ENCODE data around the gene RGS1. TPM values are rescaled to one million over a fixed set of nuclear protein-coding genes. Genes with fewer than 3 reads are reported as not detected.

The RGS1 gene
- total RNA-seq, 1 donor from 2014 or later: 35.9 TPM

- no peak for DNase-seq (ENCODE audit: low spot score)
Measured at GRCh38 chr1:192552760-192553191, 22.8 kb upstream of the RGS1 start.

- no peak for DNase-seq (ENCODE audit: low spot score)
Measured at GRCh38 chr1:192553741-192554140, 21.8 kb upstream of the RGS1 start.

- DNase-seq (ENCODE audit: low spot score): no peak
Measured at GRCh38 chr1:192554904-192555303, 20.7 kb upstream of the RGS1 start.

- no peak for DNase-seq (ENCODE audit: low spot score)
Measured at GRCh38 chr1:192555399-192555798, 20.2 kb upstream of the RGS1 start.

DNA sequence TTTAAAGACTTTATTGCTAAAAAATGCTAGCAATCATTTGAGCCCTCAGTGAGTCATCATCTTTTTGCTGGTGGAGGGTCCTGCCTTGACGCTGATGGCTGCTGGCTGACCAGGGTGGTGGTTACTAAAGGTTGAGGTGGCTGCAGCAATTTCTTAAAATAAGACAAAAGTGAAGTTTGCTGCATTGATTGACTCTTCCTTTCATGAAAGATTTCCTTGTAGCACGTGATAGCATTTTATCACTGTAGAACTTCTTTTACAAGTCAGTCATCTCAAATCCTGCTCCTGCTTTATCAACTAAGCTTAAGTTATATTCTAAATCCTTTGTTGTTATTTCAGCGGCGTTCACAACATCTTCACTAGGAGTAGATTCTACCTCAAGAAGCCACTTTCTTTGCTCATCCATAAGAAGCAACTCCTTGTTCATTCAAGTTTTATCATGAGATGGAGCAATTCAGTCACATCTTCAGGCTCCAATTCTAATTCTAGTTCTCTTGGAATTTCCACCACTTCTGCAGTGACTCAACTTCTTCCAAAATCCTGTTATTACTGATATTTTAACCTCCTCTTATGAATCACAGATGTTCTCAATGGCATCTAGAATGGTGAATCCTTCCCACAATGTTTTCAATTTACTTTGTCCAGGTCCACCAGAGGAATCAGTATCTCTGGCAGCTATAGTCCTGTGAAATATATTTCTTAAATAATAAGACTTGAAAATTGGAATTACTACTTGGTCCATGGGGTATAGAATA lies 17.6 kb upstream of the RGS1 start:
- DNase-seq (ENCODE audit: low spot score): no peak

GRCh38 chr1:192559115-192560006 lies 16.2 kb upstream of the RGS1 start:
- no peak for DNase-seq (ENCODE audit: low spot score)

- no peak for DNase-seq (ENCODE audit: low spot score)
Measured at GRCh38 chr1:192561301-192561700, 14.3 kb upstream of the RGS1 start.

DNA sequence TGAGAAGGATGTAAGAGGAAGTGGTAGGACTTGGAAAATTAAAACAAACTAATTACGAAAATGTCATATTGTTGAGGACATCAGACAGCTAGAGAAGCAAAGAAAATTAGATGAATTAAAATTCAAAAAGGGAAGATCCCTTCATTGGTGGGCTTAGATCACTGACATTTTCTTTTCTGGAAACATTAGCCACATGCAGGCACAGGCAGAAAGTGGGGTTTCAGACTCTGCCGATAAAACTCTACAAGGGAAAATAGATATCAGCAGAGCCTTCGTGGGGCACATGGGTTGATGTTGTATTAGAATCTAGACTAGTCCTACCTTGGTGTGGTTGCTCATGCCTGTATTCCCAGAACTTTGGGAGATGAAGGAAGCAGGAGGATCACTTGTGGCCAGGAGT lies 12.4 kb upstream of the RGS1 start:
- DNase-seq (ENCODE audit: low spot score): no peak

- DNase-seq (ENCODE audit: low spot score): no peak
Measured at GRCh38 chr1:192564099-192564498, 11.5 kb upstream of the RGS1 start.

DNA sequence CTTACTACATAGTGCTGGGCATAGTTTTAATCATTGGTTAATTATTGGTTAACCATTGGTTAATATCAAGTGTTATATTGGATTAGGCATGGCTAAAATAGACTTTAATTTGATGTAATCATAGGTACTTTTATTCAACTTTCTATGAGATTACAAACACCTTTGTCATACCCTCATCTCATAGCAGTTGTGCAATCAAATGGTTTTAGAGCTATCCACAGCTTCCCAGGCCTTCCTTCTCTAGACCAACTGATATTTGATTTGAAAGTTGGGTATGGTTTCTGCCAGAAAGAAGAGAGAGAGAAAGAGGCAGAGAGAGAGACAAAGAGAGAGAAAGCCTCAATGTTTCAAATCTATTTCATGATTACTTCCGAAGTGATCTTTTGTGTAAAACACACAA lies 9.6 kb upstream of the RGS1 start:
- DNase-seq (ENCODE audit: low spot score): no peak

GRCh38 chr1:192566657-192567056 lies 8.9 kb upstream of the RGS1 start:
- DNase-seq (ENCODE audit: low spot score): no peak

GRCh38 chr1:192568063-192568462 lies 7.5 kb upstream of the RGS1 start:
- DNase-seq (ENCODE audit: low spot score): no peak

DNA sequence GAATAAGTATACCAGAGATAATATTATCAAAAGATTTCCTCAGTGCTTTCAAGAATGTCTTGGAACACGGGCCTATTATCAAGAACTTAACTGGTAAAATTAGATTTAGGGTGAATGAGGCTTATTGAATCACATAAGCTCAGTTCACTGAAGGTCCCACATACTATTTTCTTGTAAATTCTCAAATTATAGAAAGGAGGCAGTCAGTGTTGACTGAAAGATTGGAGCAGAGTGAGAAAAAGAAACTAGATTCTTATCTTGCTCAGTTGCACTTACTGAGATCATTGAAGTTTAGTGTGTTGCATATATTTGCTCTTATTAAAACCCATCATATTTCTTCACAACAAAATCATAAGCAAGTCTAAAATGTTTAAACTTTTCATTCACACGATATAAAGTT lies 3.9 kb upstream of the RGS1 start:
- DNase-seq (ENCODE audit: low spot score): no peak

DNA sequence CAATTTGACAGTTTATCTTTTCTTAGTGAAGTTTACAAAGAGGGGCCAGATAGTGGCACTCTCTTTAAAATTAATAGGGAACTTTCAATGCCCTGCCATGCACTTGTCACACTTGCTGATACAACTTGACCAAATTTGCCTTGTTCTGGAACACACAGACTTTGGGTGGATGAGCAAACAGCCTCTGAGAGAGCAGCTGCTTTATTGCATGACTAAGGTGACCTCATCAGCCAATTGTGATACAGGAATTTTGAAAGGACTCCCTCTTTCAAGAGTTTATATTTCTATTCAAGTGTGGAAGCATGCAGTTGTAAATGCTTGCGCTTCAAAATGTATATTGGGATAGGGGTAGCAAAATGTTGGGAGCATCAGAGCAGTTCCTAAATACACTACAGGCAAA lies 2.1 kb upstream of the RGS1 start:
- DNase-seq (ENCODE audit: low spot score): no peak

DNA sequence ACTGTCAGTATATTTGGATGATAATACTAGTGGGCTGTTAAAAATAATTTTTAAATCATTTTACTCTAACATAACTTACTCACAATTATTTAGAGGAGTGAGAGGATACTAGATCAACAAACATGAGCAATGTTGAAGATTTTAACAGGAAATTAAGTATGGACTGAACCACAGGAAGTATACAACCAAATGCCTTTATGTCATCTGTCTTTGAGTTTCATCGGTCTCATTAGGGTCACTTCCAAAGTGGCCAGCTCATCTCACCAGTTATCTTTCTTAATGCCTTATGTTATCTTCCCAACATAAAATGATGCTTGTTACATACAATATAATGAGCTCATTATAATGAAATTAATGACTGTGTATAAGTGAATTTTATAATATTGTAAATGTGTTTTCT lies 1.5 kb upstream of the RGS1 start:
- DNase-seq (ENCODE audit: low spot score): no peak

- no peak for DNase-seq (ENCODE audit: low spot score)
Measured at GRCh38 chr1:192576190-192577144, 894 bp downstream of the RGS1 start.

GRCh38 chr1:192577145-192578140 lies 1.9 kb downstream of the RGS1 start:
- DNase-seq (ENCODE audit: low spot score): no peak

- DNase-seq (ENCODE audit: low spot score): no peak
Measured at GRCh38 chr1:192578144-192578909, 2.8 kb downstream of the RGS1 start.

DNA sequence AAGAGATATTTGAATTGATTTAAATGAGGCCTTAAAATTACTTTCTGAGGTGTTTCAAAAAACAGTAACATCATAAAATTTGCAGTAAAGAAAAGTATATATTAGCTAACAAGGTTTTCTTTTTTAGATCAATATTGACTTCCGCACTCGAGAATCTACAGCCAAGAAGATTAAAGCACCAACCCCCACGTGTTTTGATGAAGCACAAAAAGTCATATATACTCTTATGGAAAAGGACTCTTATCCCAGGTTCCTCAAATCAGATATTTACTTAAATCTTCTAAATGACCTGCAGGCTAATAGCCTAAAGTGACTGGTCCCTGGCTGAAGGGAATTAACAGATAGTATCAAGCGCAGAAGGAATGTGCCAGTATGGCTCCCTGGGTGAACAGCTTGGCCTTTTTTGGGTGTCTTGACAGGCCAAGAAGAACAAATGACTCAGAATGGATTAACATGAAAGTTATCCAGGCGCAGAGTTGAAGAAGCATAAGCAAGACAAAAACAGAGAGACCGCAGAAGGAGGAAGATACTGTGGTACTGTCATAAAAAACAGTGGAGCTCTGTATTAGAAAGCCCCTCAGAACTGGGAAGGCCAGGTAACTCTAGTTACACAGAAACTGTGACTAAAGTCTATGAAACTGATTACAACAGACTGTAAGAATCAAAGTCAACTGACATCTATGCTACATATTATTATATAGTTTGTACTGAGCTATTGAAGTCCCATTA lies 3.6 kb downstream of the RGS1 start:
- DNase-seq (ENCODE audit: low spot score): no peak

All from mesenteric fat pad (tissue), 1 donor.